MM.1S (cell line): ENCODE data around the gene UNC93B1.

Experiments
- EZH2 ChIP-seq: fragments of 300-600 bp; sonication (generic); optimal IDR thresholded peaks from 2 replicates; pipeline ENCODE3; 2017; ENCODE audit warnings: low read depth, mild to moderate bottlenecking, antibody characterized with exemption, low read length, mixed read lengths
- TF ChIP-seq, protein P1 (sequence below): fragments of 300-600 bp; sonication (generic); IDR thresholded peaks from 2 replicates; pipeline ENCODE4 v1.5.1; 2016; ENCODE audit warnings: antibody characterized with exemption, low read length, mixed read lengths

DNA sequence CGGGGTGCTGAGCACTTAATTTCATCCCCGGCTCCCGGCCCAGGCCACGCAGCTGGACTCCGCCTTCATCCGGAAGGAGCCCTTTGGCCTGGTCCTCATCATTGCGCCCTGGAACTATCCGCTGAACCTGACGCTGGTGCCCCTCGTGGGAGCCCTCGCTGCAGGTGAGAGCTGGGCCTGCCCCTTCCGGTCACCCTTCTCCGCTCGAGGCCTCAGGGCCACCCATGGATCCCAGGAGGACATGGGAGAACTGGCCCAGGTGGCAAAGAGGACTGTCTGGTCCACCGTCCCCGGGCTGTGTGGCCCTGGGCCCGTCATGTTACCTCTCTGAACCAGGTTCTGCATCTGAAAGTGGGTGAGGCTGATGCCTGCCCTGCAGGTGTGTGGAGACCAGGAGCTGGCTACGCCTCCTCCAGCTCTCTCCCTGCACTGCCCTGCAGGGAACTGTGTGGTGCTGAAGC, 14.9 kb upstream of the UNC93B1 start:
- TF ChIP-seq, protein P1, sequence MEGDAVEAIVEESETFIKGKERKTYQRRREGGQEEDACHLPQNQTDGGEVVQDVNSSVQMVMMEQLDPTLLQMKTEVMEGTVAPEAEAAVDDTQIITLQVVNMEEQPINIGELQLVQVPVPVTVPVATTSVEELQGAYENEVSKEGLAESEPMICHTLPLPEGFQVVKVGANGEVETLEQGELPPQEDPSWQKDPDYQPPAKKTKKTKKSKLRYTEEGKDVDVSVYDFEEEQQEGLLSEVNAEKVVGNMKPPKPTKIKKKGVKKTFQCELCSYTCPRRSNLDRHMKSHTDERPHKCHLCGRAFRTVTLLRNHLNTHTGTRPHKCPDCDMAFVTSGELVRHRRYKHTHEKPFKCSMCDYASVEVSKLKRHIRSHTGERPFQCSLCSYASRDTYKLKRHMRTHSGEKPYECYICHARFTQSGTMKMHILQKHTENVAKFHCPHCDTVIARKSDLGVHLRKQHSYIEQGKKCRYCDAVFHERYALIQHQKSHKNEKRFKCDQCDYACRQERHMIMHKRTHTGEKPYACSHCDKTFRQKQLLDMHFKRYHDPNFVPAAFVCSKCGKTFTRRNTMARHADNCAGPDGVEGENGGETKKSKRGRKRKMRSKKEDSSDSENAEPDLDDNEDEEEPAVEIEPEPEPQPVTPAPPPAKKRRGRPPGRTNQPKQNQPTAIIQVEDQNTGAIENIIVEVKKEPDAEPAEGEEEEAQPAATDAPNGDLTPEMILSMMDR = no peak
- TF ChIP-seq EZH2 = no peak
